HG03045 (cell line): Measurements from ENCODE around the gene VAPA.

Source experiments
- ATAC-seq: cut with Tn5 transposase; IDR thresholded peaks from one replicate; pipeline ENCODE4 v1.9.1; 2021; ENCODE audit warnings: mild to moderate bottlenecking, moderate library complexity; ENCODE audit not compliant: unreplicated experiment

The VAPA gene

DNA sequence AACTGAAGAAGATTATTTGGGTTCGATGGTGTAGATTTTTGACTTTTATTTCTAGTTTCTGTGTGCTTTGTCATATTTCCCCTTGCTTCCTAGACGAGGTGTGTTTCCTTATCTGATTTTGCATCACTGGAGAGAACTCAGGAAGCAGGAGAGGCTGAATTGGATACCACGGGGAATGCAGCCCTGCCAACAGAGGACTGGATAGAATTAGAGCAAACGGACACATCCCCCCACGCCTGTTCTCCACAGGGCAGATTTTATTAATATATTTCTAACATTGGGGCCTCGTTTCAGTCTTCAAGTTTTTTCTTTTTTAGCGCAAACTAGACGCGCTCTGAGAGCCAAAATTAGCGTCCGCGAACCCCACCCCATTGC is 678 bp upstream of the VAPA start:
- no peak for ATAC-seq

DNA sequence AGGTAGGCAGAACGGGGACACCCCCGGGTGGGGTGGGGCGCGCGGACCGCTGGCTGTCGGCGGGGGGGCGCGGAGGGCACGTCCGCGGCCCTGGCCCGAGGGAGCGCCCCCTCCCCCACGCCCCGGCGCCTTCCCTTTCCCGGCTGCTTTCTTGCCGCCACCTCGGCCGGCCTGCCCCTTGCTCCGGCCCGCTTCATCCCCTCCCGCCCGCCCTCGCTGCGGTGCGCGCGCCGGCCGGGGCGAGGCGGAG is 443 bp downstream of the VAPA start:
- ATAC-seq: no peak

DNA sequence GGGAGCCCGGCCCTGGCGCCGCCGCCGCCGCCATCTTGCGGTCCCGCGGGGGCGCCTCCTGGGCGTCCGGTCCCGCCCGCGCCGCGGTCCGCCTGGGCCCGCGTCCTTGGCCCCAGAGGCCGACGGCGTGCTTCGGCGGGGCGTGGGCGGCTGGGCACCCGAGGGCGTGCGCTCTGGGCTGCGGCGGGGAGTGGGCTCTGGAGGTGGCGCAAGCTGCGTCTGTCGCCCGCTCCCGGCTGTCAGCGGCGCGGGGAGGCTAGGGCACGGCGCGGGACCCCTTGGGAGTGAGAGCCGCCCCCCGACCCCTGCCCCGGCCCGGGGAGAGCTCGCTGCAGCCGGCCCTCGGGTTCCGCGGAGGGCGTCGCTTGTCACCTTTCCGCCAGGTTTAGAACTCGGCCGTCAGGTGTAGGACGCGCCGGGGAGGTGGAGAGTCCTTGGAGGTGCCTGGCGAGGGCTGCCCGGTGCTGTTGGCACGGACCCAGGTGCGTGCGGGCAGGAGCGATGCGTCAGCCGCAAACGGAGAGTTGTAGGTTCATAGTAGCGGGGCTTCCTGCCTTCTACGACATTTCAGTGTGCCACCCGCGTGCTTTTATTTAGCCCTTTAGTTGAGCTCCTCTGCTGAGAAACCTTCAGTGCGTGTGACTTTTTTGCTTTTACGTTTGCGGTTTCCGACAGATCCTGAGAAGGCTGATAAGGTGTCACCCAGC is 921 bp downstream of the VAPA start:
- peak; percentile 44 for ATAC-seq

DNA sequence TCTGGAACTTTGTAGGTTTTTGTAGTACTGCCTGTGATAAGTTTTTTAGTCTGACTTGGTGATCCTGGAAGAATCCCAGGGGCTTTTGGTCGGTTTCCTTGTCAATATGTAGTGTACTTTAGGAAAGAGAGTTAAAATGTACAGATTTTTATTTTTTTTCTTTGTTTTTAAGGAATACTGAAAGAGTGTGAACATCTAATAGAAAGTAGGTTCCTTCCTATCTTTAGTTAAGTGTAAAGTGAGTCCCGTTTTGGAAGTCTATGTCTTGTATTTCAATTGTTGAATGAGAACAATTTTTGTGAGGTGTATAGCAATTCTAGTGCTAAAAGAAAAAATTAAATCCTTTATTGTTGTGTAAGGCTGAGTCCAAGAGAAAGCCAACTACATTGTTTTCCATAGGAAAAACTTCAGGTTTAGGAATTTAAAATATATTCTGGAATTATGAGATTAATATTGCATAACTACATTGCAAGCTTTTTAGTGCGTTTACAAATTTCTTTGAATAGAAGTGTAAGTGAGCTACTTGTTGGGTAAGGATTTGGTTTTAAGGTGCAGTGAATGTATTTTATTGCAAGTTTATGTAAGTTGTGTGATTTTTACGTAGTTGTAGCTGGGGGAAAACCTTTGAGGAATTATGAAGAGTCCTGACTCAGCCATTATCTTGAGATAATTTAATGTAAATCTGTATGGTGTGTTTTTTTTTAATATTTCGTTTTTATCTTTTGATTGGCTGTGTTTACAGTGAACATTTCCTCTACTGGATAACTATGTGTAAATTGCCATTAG is 1.7 kb downstream of the VAPA start:
- ATAC-seq: no peak

DNA sequence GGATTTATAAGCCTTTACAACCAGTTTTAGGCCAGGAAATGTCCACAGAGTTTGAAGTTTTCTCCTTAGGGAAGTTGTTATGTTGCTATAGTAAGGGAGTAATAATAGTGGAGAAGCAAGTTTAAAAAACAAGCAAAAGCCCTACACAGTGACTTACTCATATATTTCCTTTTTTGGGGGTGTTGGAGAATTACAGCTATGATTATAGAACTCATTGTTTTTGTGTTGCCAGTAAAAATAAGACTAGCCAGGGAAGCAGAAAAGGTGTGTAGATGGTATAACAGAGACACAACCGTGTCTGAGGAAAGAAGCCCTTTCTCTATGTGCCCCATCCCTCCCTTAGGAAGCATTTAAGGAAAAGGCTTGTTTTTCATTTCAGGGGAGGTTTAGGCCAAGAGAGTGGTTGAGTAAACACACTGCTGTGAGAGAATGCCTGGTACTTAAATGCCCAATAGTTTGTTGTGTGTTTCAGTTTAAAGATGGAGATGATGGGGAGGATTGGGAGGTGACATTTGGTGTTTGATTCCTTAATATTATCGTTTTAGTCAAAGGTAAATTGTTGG is 2.3 kb downstream of the VAPA start:
- no peak for ATAC-seq

DNA sequence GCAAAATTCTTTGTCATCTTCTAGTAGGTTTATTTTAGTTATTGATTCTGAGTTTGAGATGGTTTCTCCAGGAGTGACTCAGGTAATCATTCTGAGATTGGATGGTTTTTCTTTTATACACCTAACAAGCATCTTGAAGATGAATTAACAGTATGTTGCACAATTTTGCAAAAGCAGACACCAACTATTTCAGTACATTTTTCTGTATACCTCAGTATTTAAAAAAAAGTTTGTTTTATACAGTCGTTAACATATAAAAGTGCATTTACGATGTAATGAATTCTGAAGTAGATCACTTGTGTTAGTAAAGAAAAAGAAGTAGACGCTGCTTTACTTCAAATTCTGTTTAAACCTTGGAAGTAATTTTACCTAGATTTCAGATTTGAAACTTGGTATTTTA is 3.0 kb downstream of the VAPA start:
- no peak for ATAC-seq

DNA sequence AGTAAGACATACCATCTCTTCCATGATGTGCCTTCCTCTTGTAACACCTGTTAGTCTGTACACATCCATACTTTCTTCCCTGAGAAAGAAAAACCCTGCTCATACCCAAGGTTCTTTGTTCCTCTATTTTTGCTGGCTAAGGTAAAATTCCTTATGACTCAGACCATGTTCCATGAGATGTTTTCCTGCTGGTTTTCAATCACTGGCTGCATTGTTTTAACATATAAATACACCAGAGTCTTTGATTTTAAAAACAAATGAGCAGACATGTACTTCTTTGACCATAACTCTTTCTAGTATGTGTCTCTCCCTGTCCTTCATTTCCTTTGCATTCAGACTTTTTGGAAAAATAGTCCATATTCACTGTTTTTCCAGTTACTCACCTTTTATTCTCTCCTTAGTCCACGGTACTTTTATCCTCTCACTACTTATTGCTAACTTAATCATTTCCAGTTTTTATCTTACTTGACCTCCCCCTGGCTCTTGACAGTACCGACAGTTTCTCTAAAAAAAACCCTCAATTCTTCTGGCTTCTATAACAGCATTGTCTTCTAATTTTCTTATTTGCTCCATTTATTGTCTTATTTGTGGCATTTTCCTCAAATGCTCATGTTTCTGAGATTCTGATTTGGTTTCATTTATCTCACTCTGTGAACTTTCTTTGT is 4.3 kb downstream of the VAPA start:
- ATAC-seq: no peak

DNA sequence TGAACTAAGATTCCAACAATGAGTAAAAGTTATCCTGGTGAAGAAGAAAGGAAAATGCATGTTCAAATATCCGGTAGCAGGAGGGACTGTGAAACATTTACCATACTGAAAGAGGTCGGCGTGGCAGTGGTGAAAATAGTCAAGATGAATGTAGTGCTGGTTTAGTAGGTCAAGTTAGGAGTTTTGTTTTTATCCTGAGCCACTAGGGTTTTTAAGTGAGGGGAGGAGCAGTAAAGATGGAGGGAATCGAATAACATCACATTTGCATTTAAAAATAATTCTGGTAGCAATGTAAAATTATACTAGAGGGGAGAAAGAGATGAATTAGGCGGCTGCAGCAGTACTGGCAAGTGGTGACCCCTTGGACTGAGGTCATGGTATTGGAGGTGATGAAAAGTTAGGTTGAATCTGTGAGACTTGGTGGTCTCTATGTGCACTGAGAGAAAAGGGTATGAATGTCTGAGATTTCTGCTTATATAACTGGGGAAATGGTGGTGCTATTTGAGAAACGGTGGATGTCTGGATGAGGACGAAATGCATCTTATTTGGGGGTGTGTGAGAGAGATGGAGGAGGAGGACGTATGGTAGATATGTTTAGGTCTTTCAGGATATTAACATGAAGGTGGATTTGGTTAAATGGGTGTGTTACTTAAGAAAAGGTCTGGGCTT is 5.9 kb downstream of the VAPA start:
- no peak for ATAC-seq

DNA sequence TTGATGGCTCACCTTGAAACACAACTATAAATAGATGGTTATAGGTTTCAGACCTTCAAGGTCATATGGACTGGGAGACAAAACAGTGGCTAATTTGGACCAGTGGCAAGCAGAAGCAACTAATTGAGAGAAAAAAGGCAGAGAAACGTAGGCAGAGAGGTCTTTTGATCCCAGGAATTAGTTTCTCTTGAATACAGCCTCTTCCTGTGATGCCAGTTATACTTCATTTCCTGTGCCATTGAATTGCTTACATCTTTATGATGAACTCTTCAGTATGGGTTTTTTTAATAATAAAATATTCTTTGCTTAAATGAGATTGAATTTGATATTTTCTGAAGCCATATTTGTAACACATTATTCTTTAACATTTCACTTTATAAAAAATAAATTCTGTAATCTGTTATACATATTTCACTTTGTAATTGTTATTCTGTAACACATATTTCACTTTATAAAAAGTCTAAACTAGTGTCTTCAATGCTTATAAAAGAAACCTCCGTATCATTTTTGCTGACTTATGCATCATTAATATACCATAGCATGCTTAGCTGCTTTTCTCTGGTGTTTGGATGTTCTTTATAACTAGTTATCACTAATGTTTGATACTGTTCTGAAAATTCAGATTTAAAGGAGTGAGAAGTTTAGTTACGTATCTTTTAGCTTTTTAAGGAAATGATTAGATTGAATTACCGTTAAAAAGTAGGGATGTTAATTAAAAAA is 8.9 kb downstream of the VAPA start:
- ATAC-seq: no peak

DNA sequence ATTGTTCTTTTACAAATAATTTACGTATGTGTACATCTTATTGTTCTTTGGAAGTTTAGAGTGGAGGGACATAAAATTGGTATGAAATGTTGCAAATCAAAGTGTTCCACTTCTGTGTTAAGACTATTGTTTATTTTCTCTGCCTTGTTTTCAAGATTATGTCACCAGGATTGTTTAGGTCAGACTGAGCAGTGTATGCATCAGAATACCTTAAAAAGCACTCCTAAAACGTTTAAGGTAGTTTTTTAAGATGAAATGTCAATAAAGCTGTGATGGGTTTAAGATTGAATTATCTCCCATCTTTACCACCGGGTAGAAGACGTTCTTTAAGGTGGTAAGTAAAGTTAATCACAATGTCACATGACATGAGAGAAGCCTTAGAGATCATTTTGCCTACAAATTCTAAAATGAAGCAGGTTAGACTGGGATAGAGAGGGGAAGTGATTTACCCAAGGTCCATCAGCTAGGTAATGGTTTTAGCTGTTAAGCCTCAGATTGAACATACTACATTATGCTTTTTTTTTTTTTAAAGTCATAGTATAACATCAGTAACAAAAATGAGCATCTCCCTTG is 10.6 kb downstream of the VAPA start:
- no peak for ATAC-seq

DNA sequence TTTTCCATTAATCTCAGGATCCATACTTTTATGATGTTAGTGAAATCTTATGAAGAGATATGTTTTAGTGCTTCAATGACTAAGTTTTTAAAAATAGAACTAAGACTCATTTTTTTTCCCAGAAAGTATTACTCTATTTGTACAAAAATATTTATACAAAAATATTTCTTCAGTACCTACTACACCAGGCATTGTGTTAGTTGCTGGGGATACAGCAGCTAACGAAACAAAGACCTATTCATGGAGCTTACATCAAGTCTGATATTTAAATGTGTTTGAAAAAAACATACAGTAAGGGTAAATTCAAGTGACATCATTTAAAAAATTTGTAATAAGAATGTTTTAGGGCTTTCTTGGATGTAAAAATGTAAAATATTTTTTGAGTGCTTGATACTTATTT is 11.6 kb downstream of the VAPA start:
- no peak for ATAC-seq

DNA sequence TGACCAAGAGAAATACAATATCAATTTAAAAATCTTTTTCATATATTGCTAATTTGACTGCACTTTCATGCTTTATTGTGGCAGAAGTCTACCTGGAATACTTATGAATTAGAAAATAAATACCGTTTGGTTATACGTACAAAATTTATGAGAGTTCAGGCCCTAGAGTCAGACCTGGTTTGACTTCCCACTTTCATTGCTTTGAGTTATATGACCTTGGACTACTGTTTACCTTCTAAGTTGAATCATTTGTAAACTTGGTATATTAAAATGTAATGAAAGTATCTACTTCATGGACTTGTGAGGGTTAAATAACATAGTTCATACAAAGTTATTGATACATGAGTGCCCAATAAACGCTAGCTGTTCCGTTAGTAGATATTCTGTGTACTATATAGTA is 12.0 kb downstream of the VAPA start:
- ATAC-seq: no peak

DNA sequence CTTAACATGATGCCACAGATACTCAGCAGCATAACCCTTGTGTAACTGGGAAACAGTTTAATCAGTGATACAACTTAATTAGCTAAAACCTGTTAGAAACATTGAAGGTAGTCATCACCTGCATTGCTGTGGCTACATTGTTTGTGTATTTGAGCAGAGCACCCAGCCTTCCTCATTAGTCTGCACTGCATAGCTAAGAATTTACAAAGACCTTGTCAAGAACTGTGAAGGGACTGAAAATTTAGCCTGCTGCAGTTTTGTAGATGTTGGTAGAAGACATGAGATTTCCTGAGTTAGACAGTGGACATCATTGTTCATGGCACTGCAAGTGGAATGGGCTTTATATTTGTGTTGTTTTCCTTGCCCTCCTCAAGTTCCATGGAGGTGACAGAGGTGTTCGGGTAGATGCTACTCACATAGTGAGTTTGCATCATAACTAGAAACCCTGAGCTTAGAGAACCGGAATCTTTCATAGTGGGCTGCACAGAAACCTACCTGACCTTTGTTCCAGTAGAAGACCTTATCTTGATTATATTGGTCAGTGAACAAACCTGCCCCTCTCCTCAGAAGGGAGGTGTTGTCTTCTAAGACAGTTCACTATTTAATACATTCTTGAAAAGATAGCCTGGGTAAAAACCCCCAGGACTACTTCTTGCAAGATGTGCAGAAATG is 12.5 kb downstream of the VAPA start:
- ATAC-seq: no peak

DNA sequence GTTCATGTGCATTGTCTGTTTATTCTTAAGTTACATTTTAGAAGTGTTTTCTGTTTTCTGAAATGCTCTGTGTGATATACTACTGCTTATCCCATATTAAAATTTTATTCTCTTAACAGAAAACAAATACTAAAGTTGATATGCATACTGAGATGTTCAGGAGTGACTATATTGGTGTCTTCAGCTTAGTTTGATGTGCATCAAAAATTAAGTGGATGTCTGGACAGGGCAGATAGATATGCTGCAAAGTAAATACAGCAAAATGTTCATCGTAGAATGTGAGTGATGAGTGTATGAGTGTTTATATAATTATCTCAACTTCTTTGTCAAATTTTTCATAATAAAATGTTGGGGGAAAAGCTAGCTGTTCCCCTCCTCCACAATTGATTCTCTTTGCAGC is 13.2 kb downstream of the VAPA start:
- ATAC-seq: no peak

DNA sequence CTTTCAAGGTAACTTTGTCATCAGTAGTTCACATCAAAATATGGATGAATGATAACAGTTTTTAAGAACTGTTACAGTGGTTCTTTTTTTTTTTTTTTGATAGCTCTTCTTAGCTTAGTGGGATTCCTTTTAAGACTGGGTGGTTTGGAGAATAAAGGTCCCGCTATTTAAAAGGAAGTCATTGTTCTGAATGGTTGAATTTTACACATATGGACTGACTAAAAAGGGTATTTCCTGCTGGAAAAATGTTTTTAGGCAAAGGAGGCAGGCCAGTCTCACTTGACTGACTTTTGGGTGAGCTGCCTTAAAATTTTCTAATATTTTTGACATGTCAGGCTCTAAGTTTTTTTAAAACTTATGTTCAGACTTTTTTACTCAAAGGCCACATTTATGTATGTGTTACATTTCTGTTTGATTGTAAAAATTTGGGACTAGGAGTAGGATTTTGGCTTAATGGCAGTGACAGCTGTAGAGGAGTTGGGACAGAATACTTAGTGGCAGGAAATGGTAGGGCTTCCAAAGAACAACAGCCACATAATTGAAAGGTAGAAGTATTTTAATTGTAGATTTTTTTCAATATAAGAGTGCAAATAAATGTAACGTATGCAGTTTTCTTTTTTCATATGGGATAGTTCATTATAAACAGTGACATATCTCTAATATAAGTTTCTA is 13.7 kb downstream of the VAPA start:
- no peak for ATAC-seq

DNA sequence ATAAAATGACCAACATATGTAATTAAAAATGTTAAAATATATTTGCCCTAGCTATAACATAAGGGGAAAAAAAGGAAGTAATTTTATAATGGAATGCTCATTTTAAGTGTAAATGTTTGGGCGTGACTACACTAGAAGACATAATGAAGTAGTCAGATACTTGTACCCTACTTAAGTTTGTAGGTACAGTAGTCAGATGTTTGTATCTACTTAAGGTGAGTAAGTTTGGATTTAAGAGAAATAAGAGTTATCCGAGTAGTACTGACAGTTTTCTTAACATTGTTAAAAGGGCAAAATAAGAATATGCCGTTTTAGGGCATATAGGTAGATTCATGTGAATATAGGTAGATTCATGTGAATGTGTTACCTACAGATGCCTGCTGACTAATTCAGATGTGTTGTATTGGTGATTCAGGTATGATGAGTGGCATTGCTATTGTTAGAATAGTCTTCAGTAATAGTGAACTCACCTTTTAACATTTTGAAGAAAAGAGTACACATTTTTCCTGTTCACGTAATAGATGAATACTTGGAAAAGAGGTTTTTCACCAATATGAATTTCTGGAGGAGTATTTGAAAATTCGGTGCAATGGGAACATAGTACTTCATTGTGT is 14.9 kb downstream of the VAPA start:
- ATAC-seq: no peak

DNA sequence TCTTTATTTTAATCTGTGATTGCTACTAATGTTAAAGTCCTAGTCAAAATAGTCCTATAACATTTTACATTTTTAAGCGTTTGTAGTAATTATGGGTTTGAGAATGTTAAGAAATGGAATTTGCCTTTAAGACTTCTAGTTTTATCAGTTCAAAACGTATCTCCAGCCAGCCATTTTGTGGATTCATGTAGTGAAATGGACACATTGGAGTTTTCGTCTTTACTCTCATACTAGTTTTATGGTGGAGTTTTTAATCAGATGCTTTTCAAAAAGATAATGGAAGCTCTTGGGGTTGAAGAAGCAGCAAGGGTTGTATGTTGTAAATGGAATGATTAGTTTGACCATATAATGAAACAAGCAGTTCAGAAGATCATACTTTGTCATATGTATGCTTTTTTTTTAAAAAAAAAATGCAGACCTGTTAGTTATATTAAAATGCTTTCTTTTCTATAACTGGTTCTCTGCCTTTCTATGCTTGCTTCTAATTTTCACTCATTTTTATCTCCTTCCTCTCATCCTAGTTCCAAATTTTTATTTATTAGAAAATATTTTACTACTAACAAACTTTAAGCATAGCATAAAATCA is 16.6 kb downstream of the VAPA start:
- no peak for ATAC-seq

DNA sequence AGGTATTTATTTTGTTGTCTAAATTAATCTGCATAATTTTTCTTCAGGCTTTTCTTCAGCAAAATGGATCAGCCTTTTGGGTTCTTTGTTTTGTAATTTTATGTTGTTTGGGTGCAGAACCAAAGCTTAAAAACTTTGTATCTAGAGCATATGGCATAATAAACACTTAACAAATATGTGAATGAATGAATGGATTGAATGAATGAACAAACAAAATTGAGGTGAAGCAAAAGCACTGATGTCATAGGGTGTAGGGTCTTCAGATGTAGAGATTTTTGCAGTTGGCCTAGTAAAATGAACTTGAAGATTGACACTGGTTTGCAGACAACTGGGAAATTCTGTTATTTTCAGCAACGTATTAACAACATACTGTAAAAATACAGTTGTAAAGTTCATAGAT is 17.3 kb downstream of the VAPA start:
- ATAC-seq: no peak

DNA sequence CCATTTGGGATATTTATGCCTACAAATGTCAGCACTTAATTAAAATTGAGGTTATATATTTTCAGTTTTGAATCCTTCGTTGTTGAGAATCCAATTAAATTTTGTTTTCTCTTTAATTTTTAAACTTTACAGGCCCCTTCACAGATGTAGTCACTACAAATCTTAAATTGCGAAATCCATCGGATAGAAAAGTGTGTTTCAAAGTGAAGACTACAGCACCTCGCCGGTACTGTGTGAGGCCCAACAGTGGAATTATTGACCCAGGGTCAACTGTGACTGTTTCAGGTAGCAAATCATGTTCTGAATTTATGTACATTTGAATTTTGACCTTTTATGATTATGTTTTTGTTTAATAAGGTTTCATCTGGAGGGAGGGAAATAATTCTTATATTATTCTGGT is 17.9 kb downstream of the VAPA start:
- no peak for ATAC-seq
